ENCODE measurements around the gene NAT16. TPM values are rescaled to one million over a fixed set of nuclear protein-coding genes. Genes with fewer than 3 reads are reported as not detected.

Gene NAT16
- total and polyA plus RNA-seq, 9 of the 15 experiments (the other 6 are each of a cell fraction or from before 2014, with no cell fraction given) = 0.04 TPM; not detected in 8

- TF ChIP-seq HMG20A (CRISPR knock-in tag; conservative IDR thresholded peaks at IDR 0.05) (no peak), DMBX1 (CRISPR knock-in tag; IDR thresholded peaks at IDR 0.05; ENCODE audit: borderline replicate concordance) (peak; percentile 53; the same call in 1 of the 2 replicates), ZNF23 (CRISPR knock-in tag; IDR thresholded peaks at IDR 0.05) (no peak), HES1 (IDR thresholded peaks at IDR 0.05; ENCODE audit: low read depth) (peak; percentile 70), E2F5 (CRISPR knock-in tag; IDR thresholded peaks at IDR 0.05) (no peak), ZNF696 (CRISPR knock-in tag; conservative IDR thresholded peaks at IDR 0.05) (no peak), ZNF764 (CRISPR knock-in tag; IDR thresholded peaks at IDR 0.05; ENCODE audit: low read depth) (no peak), CHD7 (IDR thresholded peaks at IDR 0.05; ENCODE audit: low read depth, low read length) (no peak), ZNF311 (CRISPR knock-in tag; IDR thresholded peaks at IDR 0.05) (no peak), TAF9B (IDR thresholded peaks at IDR 0.05; ENCODE audit: partially characterized antibody) (peak; percentile 98), NR0B1 (IDR thresholded peaks at IDR 0.05; ENCODE audit: partially characterized antibody) (no peak), NR2C2 (CRISPR knock-in tag; IDR thresholded peaks at IDR 0.05) (no peak), NR2C2 (tag; IDR thresholded peaks at IDR 0.05) (peak; percentile 63; the same call in 1 of the 2 replicates), SRSF3 (IDR thresholded peaks at IDR 0.05; ENCODE audit: insufficient read depth, low read length) (no peak)
Measured at GRCh38 chr7:101138213-101138870, 41.8 kb downstream of the NAT16 start (continued).
